ENCODE data around the gene SHROOM1.

The SHROOM1 gene

GRCh38 chr5:132850066-132850465 lies 19.6 kb upstream of the SHROOM1 start:
- DNase-seq (ENCODE audit: low read depth in 2 of 2): no peak

GRCh38 chr5:132849347-132849746 lies 18.9 kb upstream of the SHROOM1 start:
- no peak for DNase-seq (ENCODE audit: low read depth in 2 of 2)

GRCh38 chr5:132848270-132848669 lies 17.8 kb upstream of the SHROOM1 start:
- DNase-seq (ENCODE audit: low read depth in 2 of 2): no peak

- DNase-seq (ENCODE audit: low read depth in 2 of 2): no peak
These were observed 10.9 kb upstream of the SHROOM1 start for GRCh38 chr5:132841305-132841704.

GRCh38 chr5:132840896-132841295 lies 10.4 kb upstream of the SHROOM1 start:
- DNase-seq (ENCODE audit: low read depth in 2 of 2): no peak

GRCh38 chr5:132840313-132840712 lies 9.9 kb upstream of the SHROOM1 start:
- DNase-seq (ENCODE audit: low read depth in 2 of 2): no peak

- DNase-seq (ENCODE audit: low read depth in 2 of 2): no peak
These were observed 9.2 kb upstream of the SHROOM1 start for GRCh38 chr5:132839426-132840301.

- no peak for DNase-seq (ENCODE audit: low read depth in 2 of 2)
These were observed 8.3 kb upstream of the SHROOM1 start for GRCh38 chr5:132838516-132839282.

GRCh38 chr5:132837868-132838267 lies 7.4 kb upstream of the SHROOM1 start:
- no peak for DNase-seq (ENCODE audit: low read depth in 2 of 2)

GRCh38 chr5:132836852-132837251 lies 6.4 kb upstream of the SHROOM1 start:
- no peak for DNase-seq (ENCODE audit: low read depth in 2 of 2)

GRCh38 chr5:132834057-132834456 lies 3.6 kb upstream of the SHROOM1 start:
- DNase-seq (ENCODE audit: low read depth in 2 of 2): no peak

- DNase-seq (ENCODE audit: low read depth in 2 of 2): no peak
These were observed 2.2 kb upstream of the SHROOM1 start for GRCh38 chr5:132832612-132833011.

- no peak for DNase-seq (ENCODE audit: low read depth in 2 of 2)
These were observed 831 bp upstream of the SHROOM1 start for GRCh38 chr5:132831095-132831860.

- DNase-seq (ENCODE audit: low read depth in 2 of 2): peak; percentile 64 to 65
These were observed 558 bp downstream of the SHROOM1 start for GRCh38 chr5:132829742-132830435.

- DNase-seq (ENCODE audit: low read depth in 2 of 2): no peak
These were observed 1.5 kb downstream of the SHROOM1 start for GRCh38 chr5:132828846-132829494.

- no peak for DNase-seq (ENCODE audit: low read depth in 2 of 2)
These were observed 2.3 kb downstream of the SHROOM1 start for GRCh38 chr5:132827943-132828673.

GRCh38 chr5:132826424-132827082 lies 3.9 kb downstream of the SHROOM1 start:
- no peak for DNase-seq (ENCODE audit: low read depth in 2 of 2)

- DNase-seq (ENCODE audit: low read depth in 2 of 2): no peak
These were observed 4.5 kb downstream of the SHROOM1 start for GRCh38 chr5:132825834-132826391.

- DNase-seq (ENCODE audit: low read depth in 2 of 2): no peak
These were observed 5.2 kb downstream of the SHROOM1 start for GRCh38 chr5:132825033-132825833.
